Stomach smooth muscle (tissue), 2 donors: ENCODE measurements around the gene PCSK7.
"Not testable (repeated sequence)": the region's sequence is repeated elsewhere in the genome, so short reads cannot be mapped to it uniquely, and the experiment has no call there.

Experiments
- H3K27ac ChIP-seq: one replicate; pipeline ENCODE4 v1.7.0; 2013; ENCODE audit warnings: mild to moderate bottlenecking, low read length, inconsistent platforms
- H3K27me3 ChIP-seq, 2 donors: one replicate each; pipeline ENCODE4 v1.7.0; 2013; ENCODE audit warnings: low read length in 2 of 2; ENCODE audit not compliant: insufficient read depth in 2 of 2, control insufficient read depth in 1 of 2
- H3K36me3 ChIP-seq, 2 donors: one replicate each; pipeline ENCODE4 v1.7.0; 2013; ENCODE audit warnings: low read length in 2 of 2; ENCODE audit not compliant: control insufficient read depth in 2 of 2, insufficient read depth in 2 of 2
- H3K4me1 ChIP-seq: one replicate; pipeline ENCODE4 v1.7.0; 2013; ENCODE audit warnings: low read length; ENCODE audit not compliant: control insufficient read depth, insufficient read depth
- H3K4me3 ChIP-seq, 2 donors: one replicate each; pipeline ENCODE4 v1.7.0; 2013; ENCODE audit warnings: low read length in 2 of 2
- H3K9ac ChIP-seq, 2 donors: one replicate each; pipeline ENCODE4 v1.7.0; 2013; ENCODE audit warnings: low read length in 2 of 2, mild to moderate bottlenecking in 1 of 2
- H3K9me3 ChIP-seq, 2 donors: one replicate each; pipeline ENCODE4 v1.7.0; 2013; ENCODE audit warnings: low read length in 2 of 2; ENCODE audit not compliant: control insufficient read depth in 2 of 2
- donor health status: healthy.
- donor health status: Pancreatic carcinoma.

PCSK7 gene, protein sequence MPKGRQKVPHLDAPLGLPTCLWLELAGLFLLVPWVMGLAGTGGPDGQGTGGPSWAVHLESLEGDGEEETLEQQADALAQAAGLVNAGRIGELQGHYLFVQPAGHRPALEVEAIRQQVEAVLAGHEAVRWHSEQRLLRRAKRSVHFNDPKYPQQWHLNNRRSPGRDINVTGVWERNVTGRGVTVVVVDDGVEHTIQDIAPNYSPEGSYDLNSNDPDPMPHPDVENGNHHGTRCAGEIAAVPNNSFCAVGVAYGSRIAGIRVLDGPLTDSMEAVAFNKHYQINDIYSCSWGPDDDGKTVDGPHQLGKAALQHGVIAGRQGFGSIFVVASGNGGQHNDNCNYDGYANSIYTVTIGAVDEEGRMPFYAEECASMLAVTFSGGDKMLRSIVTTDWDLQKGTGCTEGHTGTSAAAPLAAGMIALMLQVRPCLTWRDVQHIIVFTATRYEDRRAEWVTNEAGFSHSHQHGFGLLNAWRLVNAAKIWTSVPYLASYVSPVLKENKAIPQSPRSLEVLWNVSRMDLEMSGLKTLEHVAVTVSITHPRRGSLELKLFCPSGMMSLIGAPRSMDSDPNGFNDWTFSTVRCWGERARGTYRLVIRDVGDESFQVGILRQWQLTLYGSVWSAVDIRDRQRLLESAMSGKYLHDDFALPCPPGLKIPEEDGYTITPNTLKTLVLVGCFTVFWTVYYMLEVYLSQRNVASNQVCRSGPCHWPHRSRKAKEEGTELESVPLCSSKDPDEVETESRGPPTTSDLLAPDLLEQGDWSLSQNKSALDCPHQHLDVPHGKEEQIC

DNA sequence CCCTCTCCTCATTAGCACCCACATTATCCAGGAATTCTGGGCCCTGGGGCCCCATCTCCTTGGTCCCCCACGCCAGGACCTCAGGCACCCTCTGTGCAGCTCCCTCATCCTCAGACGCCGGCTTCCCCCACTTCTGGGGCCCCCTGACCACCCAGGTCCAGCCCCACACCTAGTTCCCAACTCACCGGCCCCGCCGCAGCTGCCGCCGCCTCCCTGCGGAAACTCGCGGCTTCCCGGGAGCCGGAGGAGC is at the start of gene PCSK7:
PCSK7 (minus strand) TSS at position 232 of the 250 bp plus-strand sequence. CDS start 2,229 bp downstream, outside the sequence.
- no peaks in the 10 kb centered on the region for H3K9me3 ChIP-seq
- peak within 1 kb of the TSS; percentile 97 to 100 for H3K9ac ChIP-seq
- peaks cover 26 to 31% of the 10 kb centered on the region in 2 donors for H3K36me3 ChIP-seq
- H3K27ac ChIP-seq = peak within 1 kb of the TSS; percentile 95
- H3K27me3 ChIP-seq = no peaks in the 10 kb centered on the region
- peak within 1 kb of the TSS; percentile 94 to 95 for H3K4me3 ChIP-seq
- peaks cover 28% of the 10 kb centered on the region for H3K4me1 ChIP-seq

DNA sequence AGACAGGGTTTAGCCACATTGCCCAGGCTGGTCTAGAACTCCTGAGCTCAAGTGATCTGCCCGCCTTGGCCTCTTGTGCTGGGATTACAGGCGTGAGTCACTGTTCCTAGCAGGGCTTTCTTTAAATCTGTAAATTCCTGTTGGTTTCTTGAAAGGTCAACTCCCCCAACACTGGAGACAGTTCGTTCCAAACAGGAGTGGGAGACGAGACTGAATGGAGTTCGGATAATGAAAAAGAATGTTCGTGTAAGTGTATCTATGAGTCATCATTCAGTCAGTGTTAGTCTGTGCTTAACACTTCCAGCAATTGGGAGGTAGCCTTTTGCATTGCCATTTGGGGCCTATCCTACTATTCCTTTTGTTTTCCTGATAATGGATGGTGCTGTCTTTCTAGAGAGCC is 49.3 kb upstream of the PCSK7 start:
- H3K27ac ChIP-seq = no peak overlapping the region
- H3K27me3 ChIP-seq = no peaks in the 10 kb centered on the region
- no peak overlapping the region for H3K9ac ChIP-seq
- peaks cover 37 to 40% of the 10 kb centered on the region in 2 donors for H3K36me3 ChIP-seq
- no peak overlapping the region for H3K4me3 ChIP-seq
- no peaks in the 10 kb centered on the region for H3K9me3 ChIP-seq
- no peaks in the 10 kb centered on the region for H3K4me1 ChIP-seq

DNA sequence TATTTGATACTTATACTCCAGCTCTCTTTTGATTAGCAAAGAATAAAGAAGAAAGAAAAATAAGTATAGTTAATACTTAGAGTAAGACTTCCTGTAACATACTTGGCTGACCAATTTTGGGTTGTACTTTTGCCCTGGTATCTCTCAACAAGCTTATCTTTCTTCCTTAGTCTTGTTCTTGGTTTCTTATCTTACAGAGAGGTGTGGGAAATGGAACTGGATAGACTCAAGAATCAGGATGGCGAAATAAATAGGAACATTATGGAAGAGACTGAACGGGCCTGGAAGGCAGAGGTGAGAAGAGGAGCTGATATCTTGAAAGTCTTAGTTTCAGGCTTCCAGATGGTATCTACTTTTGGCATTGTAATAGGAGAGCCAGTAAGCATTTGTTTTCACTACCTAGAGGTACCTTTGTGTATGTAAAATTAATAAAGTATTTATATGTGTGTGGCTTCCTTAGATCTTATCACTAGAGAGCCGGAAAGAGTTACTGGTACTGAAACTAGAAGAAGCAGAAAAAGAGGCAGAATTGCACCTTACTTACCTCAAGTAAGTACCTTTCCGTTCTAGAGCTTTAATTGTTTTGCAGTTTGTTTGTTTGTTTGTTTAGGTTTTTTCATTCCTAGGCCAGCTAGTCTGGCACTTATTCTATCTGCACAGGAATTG is 48.0 kb upstream of the PCSK7 start:
- Histone ChIP-seq H3K27me3 (no peaks in the 10 kb centered on the region), H3K36me3 (peaks cover 29 to 30% of the 10 kb centered on the region in 2 donors), H3K27ac (no peak overlapping the region)

DNA sequence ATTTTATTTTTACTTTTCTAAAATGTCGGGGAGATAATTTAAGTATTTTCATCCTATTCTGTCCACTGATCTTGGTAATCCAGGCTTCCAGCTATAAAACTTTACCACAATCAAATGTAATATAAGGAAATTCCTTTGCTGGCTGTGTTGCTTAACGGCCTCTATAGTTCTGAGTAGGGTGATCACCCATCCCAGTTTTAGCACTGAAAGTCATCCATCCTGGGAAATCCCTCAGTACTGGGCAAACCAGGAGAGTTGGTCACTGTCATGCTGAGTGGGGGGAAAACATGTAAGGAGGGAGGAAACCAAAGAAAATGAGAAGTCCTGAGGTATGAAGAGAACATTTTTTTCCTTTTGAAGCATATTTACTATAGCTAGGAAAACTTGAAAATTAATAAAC is 46.5 kb upstream of the PCSK7 start:
- no peaks in the 10 kb centered on the region for H3K4me1 ChIP-seq
- no peak overlapping the region for H3K27ac ChIP-seq
- peaks cover 22 to 25% of the 10 kb centered on the region in 2 donors for H3K36me3 ChIP-seq
- no peak overlapping the region for H3K9ac ChIP-seq
- H3K4me3 ChIP-seq = no peak overlapping the region
- no peaks in the 10 kb centered on the region for H3K27me3 ChIP-seq
- H3K9me3 ChIP-seq = no peaks in the 10 kb centered on the region

More for the DNA sequence above, 48.0 kb upstream of the PCSK7 start:
- no peaks in the 10 kb centered on the region for H3K4me1 ChIP-seq
- no peak overlapping the region for H3K4me3 ChIP-seq
- H3K9me3 ChIP-seq = no peaks in the 10 kb centered on the region
- H3K9ac ChIP-seq = no peak overlapping the region

DNA sequence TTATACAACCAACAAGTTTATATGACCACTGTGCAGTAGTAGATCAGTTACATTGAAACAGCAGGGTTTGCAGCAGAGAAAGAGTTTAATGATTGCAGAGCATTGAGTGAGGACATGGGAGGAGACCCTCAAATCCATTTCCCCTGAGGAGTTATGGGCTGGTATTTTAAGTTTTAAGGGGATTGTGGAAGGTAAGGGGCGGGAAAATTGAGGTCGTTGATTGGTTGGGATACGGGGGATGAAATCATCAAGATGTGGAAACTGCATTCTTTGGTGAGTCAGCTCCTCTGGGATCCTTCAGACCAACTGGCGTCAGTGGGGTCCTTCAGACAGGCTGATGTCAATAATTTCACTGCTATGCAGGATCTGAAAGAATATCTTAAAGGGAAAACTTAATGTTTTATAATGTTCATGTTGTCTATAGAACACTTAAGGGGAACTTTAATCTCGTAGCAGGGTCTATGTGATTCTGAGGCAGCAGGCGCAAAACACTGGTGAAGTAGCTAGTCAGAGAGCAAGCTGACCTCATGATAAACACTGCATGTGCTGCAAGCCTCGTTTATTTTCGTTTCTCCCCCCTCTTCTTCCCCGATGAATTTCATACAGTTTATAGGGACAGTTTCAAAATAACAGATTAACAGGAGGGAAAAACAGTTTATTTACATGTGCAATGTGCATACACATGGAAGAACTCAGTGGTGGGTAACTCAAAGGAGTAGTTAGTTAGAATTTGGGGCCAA is 41.8 kb upstream of the PCSK7 start:
- H3K4me1 ChIP-seq = no peaks in the 10 kb centered on the region
- no peaks in the 10 kb centered on the region for H3K9me3 ChIP-seq
- H3K4me3 ChIP-seq = no peak overlapping the region
- no peak overlapping the region for H3K9ac ChIP-seq
- peaks cover 2 to 3% of the 10 kb centered on the region in 2 donors for H3K36me3 ChIP-seq
- H3K27ac ChIP-seq = no peak overlapping the region
- H3K27me3 ChIP-seq = no peaks in the 10 kb centered on the region

DNA sequence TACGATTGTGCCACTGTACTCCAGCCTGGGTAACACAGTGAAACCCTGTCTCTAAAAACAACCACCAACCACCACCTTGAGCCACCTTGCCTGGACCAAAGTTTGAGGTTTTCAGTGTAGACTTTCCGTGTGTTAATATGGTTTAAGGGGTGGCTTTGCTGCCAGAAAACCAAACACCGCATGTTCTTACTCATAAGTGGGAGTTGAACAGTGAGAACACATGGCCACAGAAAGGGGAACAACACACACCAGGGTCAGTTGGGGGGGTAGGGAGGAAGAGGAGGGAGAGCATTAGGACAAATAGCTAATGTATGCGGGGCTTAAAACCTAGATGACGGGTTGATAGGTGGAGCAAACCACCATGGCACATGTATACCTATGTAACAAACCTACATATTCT is 40.3 kb upstream of the PCSK7 start:
- H3K4me1 ChIP-seq, H3K9ac ChIP-seq: not testable (repeated sequence)

DNA sequence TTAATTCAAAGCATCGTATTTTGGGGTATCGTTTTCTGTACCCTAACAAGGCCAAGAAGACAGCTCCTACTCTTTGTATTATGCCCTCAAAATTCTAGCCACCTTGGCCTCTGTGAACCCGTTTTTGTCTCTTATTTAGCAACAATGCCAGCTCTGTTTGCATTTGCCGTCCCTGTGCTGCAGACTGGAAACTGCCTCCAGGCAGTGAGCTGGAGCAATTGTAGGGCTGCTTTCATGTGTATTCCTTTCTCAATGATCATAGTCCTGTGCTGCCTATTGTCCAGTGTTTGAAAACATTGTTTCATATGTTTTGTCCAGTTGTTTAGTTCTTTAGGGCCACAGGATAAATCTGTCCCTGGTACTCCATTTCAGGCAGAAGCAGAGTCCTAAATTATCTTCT is 39.3 kb upstream of the PCSK7 start:
- no peak overlapping the region for H3K9ac ChIP-seq
- H3K27me3 ChIP-seq = no peaks in the 10 kb centered on the region
- H3K4me3 ChIP-seq = no peak overlapping the region
- no peak overlapping the region for H3K27ac ChIP-seq
- no peaks in the 10 kb centered on the region for H3K4me1 ChIP-seq
- H3K9me3 ChIP-seq = no peaks in the 10 kb centered on the region
- peaks cover 2 to 3% of the 10 kb centered on the region in 2 donors for H3K36me3 ChIP-seq

More for the DNA sequence above, 40.3 kb upstream of the PCSK7 start:
- H3K9me3 ChIP-seq, H3K27me3 ChIP-seq, H3K4me3 ChIP-seq, H3K27ac ChIP-seq, H3K36me3 ChIP-seq: not testable (repeated sequence)

DNA sequence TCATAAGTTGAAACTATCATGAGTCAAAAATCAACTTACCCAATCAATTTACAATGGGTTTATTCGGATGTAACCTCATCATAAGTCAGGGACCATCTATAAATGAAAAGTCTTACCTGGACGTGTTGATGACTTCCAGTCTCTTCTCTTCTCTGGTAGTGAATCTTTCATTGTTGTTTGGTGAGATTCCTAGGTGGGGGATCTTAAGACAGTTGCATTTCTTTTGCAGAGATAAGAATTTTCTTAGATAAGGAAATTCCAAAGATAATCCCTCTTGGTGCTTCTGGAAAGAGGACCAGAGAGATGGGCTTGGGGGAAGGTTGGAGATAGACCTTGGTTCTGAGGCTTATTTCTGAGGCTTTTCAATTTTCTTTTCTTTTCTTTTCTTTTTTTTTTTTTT is 38.0 kb upstream of the PCSK7 start:
- no peak overlapping the region for H3K9ac ChIP-seq

DNA sequence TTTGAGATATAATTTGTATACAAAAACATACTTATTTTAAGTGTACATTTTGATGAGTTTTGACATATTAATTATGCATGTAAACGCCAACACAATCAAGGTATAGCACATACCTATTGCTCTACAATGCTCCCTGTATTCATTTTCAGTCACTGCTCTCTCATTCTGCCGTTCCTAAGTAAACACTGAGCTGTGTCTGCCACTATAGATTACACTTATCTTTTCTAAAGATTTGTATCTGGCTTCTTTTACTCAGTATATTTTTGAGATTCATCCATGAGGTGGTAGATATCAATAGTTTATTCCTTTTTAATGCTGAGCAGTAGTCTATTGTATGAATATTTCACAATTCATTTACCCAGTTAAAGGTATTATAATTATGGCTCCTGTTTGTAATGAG is 33.9 kb upstream of the PCSK7 start:
- peaks cover 0 to 3% of the 10 kb centered on the region in 2 donors for H3K36me3 ChIP-seq
- no peaks in the 10 kb centered on the region for H3K27me3 ChIP-seq
- H3K27ac ChIP-seq = no peak overlapping the region
- H3K9ac ChIP-seq = no peak overlapping the region
- no peaks in the 10 kb centered on the region for H3K9me3 ChIP-seq
- H3K4me3 ChIP-seq = no peak overlapping the region
- H3K4me1 ChIP-seq = no peaks in the 10 kb centered on the region

More for the DNA sequence above, 38.0 kb upstream of the PCSK7 start:
- H3K27ac ChIP-seq = no peak overlapping the region
- no peaks in the 10 kb centered on the region for H3K27me3 ChIP-seq
- no peaks in the 10 kb centered on the region for H3K9me3 ChIP-seq
- no peak overlapping the region for H3K4me3 ChIP-seq
- peaks cover 2 to 6% of the 10 kb centered on the region in 2 donors for H3K36me3 ChIP-seq
- H3K4me1 ChIP-seq = no peaks in the 10 kb centered on the region

DNA sequence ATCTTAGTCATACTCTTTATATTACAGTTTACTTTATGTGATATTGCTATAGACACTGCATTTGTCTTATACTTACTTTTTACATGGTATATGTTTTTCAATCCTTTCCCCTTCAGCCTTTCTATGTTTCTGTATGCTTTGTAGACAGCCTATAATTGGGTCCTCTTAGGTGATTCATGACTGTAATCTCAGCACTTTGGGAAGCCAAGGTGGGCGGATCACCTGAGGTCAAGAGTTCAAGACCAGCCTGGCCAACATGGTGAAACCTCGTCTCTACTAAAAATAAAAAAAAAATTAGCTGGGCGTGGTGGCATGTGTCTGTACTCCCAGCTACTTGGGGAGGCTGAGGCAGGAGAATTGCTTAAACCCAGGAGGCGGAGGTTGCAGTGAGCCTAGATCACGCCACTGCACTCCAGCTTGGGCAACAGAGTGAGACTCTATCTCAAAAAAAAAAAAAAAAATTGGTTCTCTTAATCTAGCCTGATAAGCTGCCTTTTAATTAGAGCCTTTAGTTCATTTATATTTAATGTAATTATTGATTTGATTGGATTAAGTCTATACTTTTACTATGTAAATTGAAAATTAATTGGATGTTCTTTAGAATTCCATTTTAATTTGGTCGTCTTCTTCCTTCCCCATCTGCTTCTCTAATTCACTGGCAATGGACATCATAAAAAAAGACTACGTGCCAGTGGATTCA is 32.9 kb upstream of the PCSK7 start:
- not testable (repeated sequence) for H3K4me3 ChIP-seq, H3K27ac ChIP-seq, H3K36me3 ChIP-seq, H3K9ac ChIP-seq, H3K27me3 ChIP-seq, H3K4me1 ChIP-seq, H3K9me3 ChIP-seq
